Epithelial cell of esophagus (primary cell): ENCODE measurements around the gene JAK3.

ENCODE experiments used
- DNase-seq: peaks from one replicate; pipeline ENCODE4 v3.0.0; 2010; ENCODE audit warnings: low read depth
- H3K4me3 ChIP-seq: 2 replicates; pipeline ENCODE4 v1.5.1; 2011; ENCODE audit warnings: mild to moderate bottlenecking, low read length, control low read depth
- CTCF ChIP-seq: IDR thresholded peaks from 2 replicates; pipeline ENCODE4 v1.5.1; 2011; ENCODE audit warnings: low read depth, mild to moderate bottlenecking, low read length, control low read depth, inconsistent platforms; ENCODE audit not compliant: insufficient read depth; ENCODE audit errors: missing control alignments

The JAK3 gene

GRCh38 chr19:17871878-17872250, 24.1 kb upstream of the JAK3 start, which contains the start of gene SLC5A5:
TSS of gene SLC5A5 (plus strand) at chr19:17871945. CDS start at chr19:17872320, 375 bp downstream.
- no peak for DNase-seq
- no peak within 1 kb of the TSS for H3K4me3 ChIP-seq
- no peak for TF ChIP-seq CTCF

- H3K4me3 ChIP-seq, result no peak overlapping the region
- no peak for DNase-seq
- TF ChIP-seq CTCF, result no peak
These were observed 23.5 kb upstream of the JAK3 start for GRCh38 chr19:17871032-17871877.

- no peak for TF ChIP-seq CTCF
- no peak for DNase-seq
- H3K4me3 ChIP-seq, result no peak overlapping the region
These were observed 21.4 kb upstream of the JAK3 start for GRCh38 chr19:17869114-17869608.

- no peak for TF ChIP-seq CTCF
- H3K4me3 ChIP-seq, result no peak overlapping the region
- no peak for DNase-seq
These were observed 20.9 kb upstream of the JAK3 start for GRCh38 chr19:17868669-17869068.

- TF ChIP-seq CTCF, result no peak
- DNase-seq, result no peak
- no peak overlapping the region for H3K4me3 ChIP-seq
These were observed 19.2 kb upstream of the JAK3 start for GRCh38 chr19:17866964-17867486.

- no peak for TF ChIP-seq CTCF
- no peak for DNase-seq
- no peak overlapping the region for H3K4me3 ChIP-seq
These were observed 18.7 kb upstream of the JAK3 start for GRCh38 chr19:17866312-17866963.
